HG03108 (cell line): Measurements from ENCODE around the gene MYL6B.
"Not testable (repeated sequence)": the region's sequence is repeated elsewhere in the genome, so short reads cannot be mapped to it uniquely, and the experiment has no call there.

Experiments
- ATAC-seq: cut with Tn5 transposase; IDR thresholded peaks from one replicate; pipeline ENCODE4 v1.9.1; 2021; ENCODE audit warnings: moderate library complexity; ENCODE audit not compliant: unreplicated experiment

The MYL6B gene

DNA sequence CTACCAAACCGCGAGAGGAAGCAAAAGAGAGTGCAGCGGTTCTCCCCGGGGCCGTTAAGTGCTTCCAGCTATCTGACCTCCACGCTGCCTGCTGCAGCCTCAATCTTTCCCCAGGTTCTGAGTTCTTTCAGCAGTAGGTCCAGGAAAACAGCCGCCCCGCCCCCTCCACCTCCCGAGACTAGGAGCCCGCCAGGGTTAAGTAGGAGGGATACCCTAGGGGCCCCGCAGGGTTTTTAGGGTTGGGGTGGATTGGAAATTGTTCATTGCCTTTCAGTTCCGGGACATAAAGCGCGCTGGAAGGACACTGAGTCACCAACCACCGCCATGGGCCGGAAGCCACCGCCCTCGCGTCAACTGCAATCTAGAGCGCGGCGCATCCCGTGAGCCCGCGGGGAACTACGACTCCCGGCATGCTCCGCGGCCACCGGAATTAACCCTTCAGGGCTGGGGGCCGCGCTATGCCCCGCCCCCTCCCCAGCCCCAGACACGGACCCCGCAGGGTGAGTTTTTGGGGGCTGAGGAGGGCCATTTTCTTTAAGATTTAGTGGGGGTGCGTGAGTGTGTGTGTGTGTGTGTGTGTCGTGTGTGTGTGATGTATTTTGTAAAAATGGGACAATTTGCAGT, at the start of gene MYL6B:
Gene MYL6B, plus strand, starts transcription at position 456 of the 624 bp plus-strand sequence. CDS start 1,332 bp downstream, outside the sequence.
- ATAC-seq, result peak; percentile 92

DNA sequence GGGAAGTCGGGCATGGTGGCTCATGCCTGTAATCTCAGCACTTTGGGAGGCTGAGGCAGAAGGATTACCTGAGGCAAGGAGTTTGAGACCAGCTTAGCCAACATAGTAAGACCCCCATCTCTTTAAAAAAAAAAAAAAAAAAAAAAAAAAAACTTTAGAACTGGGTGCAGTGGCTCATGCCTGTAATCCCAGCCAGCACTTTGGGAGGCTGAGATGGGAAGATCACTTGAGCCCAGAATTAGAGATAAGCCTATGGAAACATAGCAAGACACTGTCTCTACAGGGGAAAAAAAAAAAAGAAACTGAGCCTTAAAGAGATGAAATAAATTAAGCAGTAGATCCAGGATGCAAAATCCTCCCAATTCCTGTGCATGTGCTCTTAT, 49.7 kb upstream of the MYL6B start:
- no peak for ATAC-seq

DNA sequence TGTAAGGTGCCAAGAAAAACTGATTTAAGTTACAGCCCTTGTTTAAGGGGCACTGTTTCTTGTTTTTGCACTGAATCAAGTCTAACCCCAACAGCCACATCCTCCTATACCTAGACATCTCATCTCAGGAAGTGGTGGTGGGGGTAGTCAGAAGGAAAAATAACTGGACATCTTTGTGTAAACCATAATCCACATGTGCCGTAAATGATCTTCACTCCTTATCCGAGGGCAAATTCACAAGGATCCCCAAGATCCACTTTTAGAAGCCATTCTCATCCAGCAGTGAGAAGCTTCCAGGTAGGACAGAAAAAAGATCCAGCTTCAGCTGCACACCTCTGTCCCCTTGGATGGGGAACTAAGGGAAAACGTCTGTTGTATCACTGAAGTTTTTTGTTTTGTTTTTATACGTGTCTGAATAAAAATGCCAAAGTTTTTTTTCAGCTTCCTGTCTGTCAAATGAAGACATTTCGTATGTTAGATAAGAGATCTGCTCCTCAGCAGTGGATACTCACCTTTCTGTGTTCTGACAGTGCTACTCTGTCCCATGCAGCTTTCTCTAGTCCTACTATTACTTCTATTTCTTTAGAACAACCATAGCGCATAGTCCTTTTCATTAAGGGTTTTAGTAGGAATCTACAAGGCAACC, 49.2 kb upstream of the MYL6B start:
- no peak for ATAC-seq

DNA sequence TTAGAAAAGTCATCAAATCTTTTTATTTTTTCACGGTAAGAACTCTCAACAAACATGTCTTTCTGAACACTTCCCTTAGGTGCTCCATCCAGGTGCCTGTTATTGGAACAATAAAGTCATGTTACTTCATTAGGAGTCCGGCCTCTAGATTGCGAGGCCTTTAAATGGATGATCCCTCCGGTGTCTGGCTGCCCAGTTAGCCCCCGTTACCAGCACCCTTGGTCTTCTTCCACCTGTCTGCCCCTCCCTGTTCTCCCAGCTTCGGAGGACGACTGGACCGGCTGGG, 48.6 kb upstream of the MYL6B start:
- no peak for ATAC-seq

DNA sequence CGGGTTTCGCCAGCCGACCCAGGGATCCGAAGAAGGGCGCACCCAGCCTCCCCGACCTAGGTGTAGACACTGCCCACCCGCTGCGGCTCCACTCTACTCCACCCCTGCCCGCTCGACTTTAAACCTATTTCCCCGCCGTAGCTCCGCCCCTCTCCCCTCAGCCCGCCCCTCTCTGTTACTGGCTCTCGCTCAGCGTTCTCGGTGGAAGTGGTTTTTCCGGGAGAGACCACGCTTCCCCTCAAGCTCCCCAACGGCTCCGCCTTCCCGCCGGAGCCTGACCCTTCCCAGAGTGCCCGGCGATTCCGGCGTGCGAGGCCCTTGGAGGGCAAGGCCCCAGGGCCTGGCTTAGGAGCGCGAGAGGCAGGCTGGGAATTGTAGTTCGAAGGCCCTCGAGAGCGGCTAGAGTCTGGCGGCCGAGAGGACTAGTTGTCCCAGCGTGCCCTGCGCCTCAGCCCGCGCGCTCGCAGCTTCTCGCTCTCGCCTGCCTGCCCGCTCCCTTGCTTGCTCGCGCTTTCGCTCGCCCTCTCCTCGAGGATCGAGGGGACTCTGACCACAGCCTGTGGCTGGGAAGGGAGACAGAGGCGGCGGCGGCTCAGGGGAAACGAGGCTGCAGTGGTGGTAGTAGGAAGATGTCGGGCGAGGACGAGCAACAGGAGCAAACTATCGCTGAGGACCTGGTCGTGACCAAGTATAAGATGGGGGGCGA, 48.1 kb upstream of the MYL6B start, which contains the start of gene PA2G4:
Gene PA2G4, plus strand, starts transcription at position 451 of the 706 bp plus-strand sequence. Its CDS starts 179 bp downstream, at position 630.
- peak; percentile 94 for ATAC-seq

DNA sequence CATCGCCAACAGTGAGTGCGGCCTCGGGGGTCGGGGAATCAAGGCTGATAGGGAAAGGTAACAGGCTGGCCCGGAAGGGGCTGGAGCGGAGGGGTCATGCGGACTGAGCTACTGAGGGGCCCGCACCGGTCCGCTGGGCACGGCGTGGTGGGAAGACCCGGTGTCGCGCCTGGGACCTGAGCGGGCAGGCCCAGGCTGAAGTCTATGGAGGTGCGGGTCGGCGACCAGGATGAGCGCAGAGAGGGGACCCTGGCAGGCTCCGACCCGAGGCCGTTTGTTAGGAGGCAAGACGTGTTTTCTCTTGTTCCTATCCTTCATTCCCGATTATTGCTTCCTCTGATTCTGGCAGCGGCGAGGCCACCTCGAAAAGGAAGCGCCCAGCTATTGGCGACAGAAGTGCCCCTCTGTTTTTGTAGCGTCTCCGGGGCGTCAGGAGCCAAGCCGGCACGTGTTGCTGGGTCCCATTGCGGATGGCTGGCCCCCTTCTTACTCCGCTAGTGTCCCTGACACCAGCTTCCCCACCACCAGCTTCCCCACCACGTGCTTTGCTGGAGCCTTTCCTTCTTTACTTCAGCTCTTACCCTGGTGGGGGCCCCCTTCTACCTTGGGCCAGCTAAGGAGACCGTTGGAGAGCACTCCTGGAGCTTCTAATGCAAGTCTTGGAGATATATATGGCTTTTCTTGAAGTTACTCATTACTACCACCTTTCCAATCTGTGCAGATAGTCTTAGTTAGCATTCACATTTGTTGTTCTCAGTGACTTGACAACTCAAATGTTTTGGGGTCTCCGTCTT, 47.4 kb upstream of the MYL6B start:
- ATAC-seq, result peak; percentile 4

DNA sequence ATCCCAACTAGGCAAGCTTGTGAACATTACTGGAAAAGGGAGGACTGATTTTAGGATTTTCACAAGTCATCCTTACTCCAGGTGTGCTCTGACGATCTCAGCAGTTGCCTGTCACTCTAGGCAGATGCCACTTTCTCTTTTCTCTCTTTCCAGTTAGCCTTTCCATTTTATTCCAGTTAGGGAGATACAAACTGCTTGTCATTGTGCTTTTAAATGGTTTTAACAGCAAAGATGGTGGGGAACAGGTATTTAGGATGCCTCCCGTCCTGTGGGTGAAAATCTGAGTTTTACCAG, 46.8 kb upstream of the MYL6B start:
- ATAC-seq, result no peak

DNA sequence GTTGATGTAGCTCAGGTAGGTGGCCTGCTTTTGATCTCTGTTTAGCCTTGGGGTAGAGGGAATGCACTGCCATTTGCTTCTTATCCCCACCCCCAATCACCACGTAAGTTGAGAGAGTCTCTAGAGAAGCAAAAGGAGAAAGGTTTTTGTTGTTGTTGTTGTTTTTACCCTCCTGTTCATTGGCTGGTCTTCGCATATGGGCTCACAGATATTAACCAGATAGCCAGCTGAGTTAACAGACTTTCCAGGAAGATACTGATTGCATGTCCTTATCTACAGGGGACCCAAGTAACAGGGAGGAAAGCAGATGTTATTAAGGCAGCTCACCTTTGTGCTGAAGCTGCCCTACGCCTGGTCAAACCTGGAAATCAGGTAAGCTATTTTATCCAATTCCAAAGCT, 45.1 kb upstream of the MYL6B start:
- no peak for ATAC-seq

DNA sequence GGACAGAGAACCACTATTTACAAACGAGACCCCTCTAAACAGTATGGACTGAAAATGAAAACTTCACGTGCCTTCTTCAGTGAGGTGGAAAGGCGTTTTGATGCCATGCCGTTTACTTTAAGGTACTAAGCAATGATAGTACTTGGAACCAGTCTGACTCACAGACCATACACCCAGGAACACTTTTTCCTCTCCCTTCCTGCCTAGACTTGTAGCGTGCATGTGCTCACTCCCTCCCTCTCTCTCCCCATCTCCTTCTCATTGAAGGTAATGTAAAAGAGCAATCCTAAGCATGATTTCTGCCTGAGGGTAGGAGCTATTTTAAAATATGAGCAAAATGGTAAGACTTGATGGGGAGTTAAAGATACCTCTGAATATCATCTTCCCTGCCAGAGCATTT, 41.8 kb upstream of the MYL6B start:
- ATAC-seq, result no peak

DNA sequence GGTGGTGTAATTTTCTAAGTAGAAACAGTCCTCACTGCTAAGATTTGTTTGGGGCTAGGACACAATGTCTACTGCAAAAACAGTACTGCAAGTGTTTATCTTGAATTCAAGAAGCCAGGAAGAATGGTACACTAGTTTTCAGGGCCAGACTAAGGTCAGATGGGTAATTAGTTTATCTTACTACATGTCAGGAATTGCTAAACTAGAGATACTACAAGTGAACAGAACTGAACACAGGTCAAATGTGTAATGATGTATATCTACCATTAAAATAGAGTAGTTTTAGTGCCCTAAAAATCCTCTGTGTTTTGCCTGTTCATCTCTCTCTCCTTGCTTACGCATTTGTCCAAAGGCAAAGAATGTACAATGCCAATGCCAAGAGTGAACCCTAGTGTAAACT, 38.3 kb upstream of the MYL6B start:
- no peak for ATAC-seq

DNA sequence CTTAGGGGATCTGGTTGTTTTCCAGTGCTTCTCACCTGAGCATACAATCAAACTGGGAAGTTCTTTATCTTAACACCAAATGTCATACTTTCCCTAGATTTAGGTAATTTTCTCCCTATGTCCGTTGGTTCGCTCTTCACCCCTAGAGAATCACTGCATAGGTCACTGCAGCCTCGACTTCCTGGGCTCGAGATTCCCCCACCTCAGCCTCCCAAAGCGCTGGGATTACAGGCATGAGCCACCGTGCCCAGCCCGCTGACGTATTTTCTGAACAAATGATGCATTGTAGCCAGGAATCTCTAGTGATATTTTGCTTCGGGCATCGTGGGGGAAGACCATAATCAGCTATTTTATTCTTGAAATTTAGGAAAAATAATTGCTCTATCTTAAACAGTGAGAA, 37.1 kb upstream of the MYL6B start:
- no peak for ATAC-seq

DNA sequence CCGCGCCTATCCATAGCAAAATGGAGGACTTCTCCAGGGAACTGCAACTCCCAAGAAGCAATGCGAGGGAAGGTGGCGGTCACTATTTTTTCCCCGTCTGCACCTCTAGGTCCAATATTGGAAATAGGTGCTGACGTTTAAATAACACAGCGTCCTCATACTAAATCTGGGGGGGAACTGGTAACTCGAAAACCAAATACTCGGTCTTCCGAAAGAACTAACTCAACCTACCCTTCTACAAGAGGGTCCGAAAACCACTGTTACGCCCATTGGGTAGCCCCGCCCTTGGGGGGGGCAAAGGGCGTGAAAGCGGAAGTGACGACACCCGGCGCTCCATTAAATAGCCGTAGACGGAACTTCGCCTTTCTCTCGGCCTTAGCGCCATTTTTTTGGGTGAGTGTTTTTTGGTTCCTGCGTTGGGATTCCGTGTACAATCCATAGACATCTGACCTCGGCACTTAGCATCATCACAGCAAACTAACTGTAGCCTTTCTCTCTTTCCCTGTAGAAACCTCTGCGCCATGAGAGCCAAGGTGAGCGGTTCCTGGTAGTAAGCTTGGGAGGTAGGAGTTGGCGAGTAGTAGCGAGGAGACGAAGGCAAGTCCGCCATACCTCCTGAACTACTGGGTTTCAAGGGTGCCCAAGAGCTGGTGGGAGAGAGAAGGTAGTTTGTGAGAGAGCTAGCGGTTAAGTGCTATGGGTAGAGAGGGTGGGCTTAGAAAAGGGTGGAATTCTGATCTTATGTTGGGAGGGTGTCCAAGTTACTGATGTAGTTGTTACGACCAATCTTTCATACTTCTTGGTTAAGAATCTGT, 35.9 kb upstream of the MYL6B start, which contains the start of gene RPL41:
Gene RPL41, plus strand, starts transcription at position 367 of the 815 bp plus-strand sequence.
- peak; percentile 34 for ATAC-seq

DNA sequence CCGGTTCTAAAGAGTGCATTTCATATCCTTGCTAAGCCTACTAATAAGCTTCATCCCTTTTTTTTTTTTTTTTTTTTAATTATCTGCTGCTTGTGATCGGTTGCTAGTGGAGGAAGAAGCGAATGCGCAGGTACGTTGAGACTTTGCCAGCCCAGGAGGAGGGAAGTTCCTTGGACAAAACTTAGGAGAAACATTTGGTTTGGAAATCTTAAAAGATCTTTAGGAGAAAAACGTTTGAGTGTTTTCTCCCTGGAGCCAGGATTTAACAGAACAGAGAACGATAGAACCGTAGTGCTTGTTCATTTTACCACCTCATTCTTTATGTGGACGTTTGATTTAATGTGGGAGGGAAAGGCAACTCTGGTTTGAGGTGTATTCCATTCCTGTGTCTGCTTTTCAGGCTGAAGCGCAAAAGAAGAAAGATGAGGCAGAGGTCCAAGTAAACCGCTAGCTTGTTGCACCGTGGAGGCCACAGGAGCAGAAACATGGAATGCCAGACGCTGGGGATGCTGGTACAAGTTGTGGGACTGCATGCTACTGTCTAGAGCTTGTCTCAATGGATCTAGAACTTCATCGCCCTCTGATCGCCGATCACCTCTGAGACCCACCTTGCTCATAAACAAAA, 35.2 kb upstream of the MYL6B start:
- ATAC-seq, result not testable (repeated sequence)

DNA sequence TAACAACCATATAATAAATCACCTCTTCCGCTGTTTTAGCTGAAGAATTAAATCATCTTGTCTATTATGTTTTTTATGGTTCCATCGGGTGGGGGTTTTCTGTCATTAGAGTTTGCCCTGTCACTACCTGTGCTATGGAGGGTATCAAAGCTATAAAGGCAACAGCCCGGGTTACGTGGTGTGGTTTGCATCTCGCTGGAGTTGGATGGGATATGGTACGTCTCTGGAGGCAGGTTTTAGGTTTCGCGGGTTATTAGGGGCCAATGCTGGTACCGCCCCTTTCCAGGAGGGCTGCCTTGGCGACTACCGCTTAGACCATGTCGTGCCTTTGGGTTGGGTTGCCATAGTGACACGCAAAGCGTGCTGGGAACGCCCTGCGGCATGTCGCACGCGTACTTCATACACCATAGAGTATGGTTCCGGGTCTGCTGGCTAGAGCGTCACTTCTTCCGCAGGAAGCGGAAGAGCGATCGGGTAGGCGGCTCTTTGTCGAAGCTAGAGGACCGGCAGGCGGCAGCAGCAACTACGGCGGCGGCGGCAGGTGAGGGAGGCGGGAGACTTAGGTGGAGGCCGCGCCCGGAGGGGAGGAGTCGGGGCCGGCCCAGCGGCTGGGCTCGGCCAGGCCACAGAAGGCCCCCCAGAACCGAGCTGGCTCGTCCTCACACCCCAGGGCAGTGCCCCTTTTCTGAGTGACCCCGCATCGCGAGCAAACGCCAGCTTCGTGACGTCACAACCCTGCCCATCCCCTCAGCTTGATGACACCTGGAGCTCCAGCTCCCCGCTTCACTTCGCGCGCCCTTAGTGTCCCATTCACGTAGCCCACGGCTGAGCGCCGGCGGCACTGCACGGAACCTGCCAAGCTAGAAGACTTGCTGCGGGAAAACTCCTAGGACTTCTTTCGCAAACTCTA, 34.4 kb upstream of the MYL6B start, which contains the start of gene ZC3H10:
Gene ZC3H10, plus strand, starts transcription at position 489 of the 910 bp plus-strand sequence. CDS start 2,297 bp downstream, outside the sequence.
- peak; percentile 84 for ATAC-seq

DNA sequence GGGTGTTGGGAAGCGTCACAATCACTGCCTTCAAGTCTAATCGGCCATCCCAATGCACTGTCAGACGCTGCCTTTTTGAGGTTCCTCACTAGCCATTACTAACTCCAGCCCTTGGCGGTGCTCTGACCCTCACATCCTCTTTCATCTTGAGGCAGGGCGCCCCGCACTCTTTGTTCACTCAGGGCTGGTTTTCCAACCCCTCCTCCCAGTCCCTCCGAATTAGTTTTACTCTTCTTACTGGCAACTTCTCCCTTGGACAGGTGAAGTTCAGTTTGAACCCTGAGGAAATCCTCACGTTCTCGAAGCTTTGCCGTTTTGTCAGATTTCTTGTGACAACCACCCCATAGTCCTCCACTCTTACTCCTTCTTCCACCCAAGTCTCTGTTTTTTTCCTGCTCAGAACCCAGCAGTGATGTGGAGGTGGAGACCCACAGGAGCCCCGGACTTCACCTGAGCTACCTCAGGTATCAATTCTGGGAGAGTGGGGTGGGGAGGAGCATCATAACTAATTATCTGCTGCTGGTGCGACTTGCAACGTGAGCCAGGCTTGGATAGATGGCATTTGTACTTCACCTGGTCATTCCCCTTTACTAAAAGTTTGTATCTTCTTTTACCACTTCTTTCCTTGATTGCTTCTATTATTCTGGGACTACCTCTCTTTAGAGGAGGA, 33.6 kb upstream of the MYL6B start:
- ATAC-seq, result peak; percentile 5

DNA sequence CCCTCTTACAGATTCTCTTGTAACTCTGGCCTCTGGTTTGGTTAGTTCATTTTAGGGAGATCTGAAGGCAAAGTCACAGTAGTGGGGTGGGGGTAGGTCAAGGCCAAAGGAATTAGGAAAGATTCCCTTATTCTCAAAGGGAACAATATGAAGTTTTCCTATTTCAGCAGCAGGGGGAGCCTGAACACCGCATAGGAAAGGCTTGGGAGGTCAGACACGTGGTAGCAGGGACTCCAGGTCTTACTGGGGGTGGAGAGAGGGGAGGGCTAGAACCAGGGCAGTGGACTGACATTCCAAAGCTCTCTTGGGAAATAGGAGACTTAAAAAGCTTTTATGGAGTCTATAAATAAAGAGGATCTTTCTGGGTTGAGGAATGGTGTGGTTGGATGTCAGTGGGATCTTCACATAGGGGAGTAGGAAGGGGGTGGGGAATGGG, 33.0 kb upstream of the MYL6B start:
- no peak for ATAC-seq

DNA sequence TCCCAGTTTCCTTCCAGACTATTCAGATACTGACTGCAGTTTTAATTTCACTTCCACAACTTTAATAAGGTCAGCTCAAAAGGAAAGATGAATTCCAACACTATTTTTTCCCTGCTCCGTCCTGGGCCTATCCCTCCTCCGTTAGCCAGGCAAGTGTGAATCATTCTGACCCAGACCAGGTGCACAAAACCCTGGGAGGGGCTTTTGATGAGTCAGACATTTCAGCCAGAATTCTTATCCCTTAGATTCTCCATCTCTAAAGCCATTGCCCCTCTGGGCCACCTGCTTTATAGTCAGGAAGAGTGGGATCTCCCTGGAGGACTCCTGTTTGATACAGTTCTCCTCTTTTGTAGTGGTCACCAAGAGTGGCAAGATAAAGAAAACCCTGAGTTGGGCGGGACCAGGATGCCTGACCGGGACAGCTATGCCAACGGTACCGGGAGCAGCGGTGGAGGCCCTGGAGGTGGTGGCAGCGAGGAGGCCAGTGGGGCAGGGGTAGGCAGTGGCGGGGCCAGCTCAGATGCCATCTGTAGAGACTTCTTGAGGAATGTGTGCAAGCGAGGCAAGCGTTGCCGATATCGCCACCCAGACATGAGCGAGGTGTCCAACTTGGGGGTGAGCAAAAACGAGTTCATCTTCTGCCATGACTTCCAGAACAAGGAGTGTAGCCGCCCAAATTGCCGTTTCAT, 32.1 kb upstream of the MYL6B start:
- ATAC-seq, result no peak
